Measurements from ENCODE around the gene UNC13A. TPM values are rescaled to one million over a fixed set of nuclear protein-coding genes. Genes with fewer than 3 reads are reported as not detected.

Gene UNC13A
- polyA plus RNA-seq, 3 donors = 0.01 TPM; not detected in 2

DNA sequence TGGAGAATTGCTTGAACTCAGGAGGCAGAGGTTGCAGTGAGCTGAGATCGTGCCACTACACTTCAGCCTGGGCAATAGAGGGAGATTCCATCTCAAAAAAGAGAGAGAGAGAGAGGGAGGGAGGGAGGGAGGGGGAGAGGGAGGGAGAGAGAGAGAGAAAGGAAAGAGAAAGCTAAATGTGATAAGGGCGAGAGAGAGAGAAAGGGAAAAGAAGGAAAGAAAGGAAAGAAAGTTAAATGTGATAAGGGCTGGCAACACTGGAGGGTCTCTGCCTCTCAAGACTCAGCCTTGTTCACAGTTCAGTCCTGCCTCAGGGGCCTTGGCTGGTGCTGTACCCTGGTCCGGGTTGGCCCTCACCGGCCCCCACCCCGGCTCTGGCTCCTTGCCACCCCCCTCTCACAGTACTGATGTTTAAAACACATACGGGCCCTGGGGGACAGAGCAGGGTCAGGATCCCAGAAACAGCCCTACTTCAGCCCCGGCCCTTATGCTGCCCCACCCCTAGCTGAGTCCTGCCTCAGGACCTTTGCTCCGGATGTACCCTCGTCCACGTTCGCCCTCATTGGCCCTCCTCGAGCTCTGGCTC, 34.6 kb upstream of the UNC13A start:
- Histone ChIP-seq H3K27ac (ENCODE audit: low read depth in 1 of 2, low read length in 2 of 2) (peak overlapping the region in 1 of 2 donors; percentile 82), H3K4me1 (ENCODE audit: control insufficient read depth in 1 of 2, insufficient read depth in 2 of 2, low read length in 2 of 2) (peaks cover 41 to 48% of the 10 kb centered on the region in 2 donors), H3K36me3 (replicated peaks in 1 of 2; ENCODE audit: control insufficient read depth in 1 of 2, insufficient read depth in 2 of 2, low read length in 2 of 2) (peaks cover 42 to 52% of the 10 kb centered on the region in 2 donors), H3K27me3 (ENCODE audit: control insufficient read depth in 2 of 2, insufficient read depth in 2 of 2, low read length in 2 of 2) (no peaks in the 10 kb centered on the region), H3K79me2 (ENCODE audit: insufficient read depth, low read length) (peaks cover 89% of the 10 kb centered on the region), H3K4me3 (replicated peaks in 1 of 3; ENCODE audit: low read depth in 2 of 3, low read length in 3 of 3) (no peak overlapping the region), H3K9ac (ENCODE audit: insufficient read depth, low read length, poor library complexity, severe bottlenecking) (no peak overlapping the region), H3K4me2 (replicated peaks; ENCODE audit: extremely low read depth, low read length, poor library complexity, severe bottlenecking) (no peak overlapping the region), H2AFZ (ENCODE audit: insufficient read depth, low read depth, low read length, poor library complexity, severe bottlenecking) (no peak overlapping the region), H3K9me3 (replicated peaks in 1 of 2; ENCODE audit: control insufficient read depth in 1 of 2, insufficient read depth in 1 of 2, low read length in 2 of 2) (no peaks in the 10 kb centered on the region), H4K20me1 (ENCODE audit: insufficient read depth, low read length) (peaks cover 80% of the 10 kb centered on the region)
- Mint-ChIP-seq H3K4me1 (peaks cover 42% of the 10 kb centered on the region), H3K36me3 (peaks cover 28 to 55% of the 10 kb centered on the region in 2 donors), H3K9me3 (peaks cover 0 to 2% (median 0%) of the 10 kb centered on the region in 7 donors), H3K4me3 (no peak overlapping the region), H3K27ac (peak overlapping the region in 5 of 7 donors; percentile 58 to 95 (median 92)), H3K27me3 (ENCODE audit: low read depth in 3 of 3) (peaks cover 0 to 4% (median 0%) of the 10 kb centered on the region in 3 donors)
- TF ChIP-seq, protein P1, sequence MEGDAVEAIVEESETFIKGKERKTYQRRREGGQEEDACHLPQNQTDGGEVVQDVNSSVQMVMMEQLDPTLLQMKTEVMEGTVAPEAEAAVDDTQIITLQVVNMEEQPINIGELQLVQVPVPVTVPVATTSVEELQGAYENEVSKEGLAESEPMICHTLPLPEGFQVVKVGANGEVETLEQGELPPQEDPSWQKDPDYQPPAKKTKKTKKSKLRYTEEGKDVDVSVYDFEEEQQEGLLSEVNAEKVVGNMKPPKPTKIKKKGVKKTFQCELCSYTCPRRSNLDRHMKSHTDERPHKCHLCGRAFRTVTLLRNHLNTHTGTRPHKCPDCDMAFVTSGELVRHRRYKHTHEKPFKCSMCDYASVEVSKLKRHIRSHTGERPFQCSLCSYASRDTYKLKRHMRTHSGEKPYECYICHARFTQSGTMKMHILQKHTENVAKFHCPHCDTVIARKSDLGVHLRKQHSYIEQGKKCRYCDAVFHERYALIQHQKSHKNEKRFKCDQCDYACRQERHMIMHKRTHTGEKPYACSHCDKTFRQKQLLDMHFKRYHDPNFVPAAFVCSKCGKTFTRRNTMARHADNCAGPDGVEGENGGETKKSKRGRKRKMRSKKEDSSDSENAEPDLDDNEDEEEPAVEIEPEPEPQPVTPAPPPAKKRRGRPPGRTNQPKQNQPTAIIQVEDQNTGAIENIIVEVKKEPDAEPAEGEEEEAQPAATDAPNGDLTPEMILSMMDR (IDR thresholded peaks at IDR 0.05) = no peak
- DNase-seq = no peak
- 96% methylated on average over 12 of the region's 12 CpGs for WGBS (ENCODE audit: insufficient coverage)
- intact Hi-C loops (cut with micrococcal nuclease) = no loop called here

DNA sequence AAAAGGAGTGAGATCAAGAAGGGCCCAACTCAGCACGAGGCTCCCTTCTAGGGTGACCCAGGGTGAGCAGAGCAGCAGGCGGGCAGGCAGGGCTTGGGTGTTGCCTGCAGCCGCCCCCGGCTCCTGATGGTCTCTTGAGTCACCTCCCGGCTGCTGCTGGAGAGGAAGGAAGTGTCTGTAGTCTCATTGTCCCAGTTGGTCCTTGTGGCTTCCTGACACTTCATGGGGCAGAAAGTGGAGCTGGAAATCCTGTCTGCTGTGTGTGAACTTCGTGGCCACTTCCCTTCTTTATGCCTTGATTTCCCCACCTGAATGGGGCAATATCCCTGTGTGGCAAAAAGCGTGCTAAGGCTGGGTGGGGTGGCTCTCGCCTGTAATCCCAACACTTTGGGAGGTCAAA, 33.7 kb upstream of the UNC13A start:
- peaks cover 71% of the 10 kb centered on the region for H4K20me1 ChIP-seq (ENCODE audit: insufficient read depth, low read length)
- peaks cover 0 to 4% (median 0%) of the 10 kb centered on the region in 3 donors for H3K27me3 Mint-ChIP-seq (ENCODE audit: low read depth in 3 of 3)

More for the DNA sequence above, 33.7 kb upstream of the UNC13A start:
- intact Hi-C loops (cut with micrococcal nuclease) = no loop called here
- peak; percentile 73 to 95 (median 85) for DNase-seq
- Histone ChIP-seq H3K9me3 (replicated peaks in 1 of 2; ENCODE audit: control insufficient read depth in 1 of 2, insufficient read depth in 1 of 2, low read length in 2 of 2) (no peaks in the 10 kb centered on the region), H3K4me3 (replicated peaks in 1 of 3; ENCODE audit: low read depth in 2 of 3, low read length in 3 of 3) (peak overlapping the region in 1 of 3 experiments; percentile 95), H3K4me1 (ENCODE audit: control insufficient read depth in 1 of 2, insufficient read depth in 2 of 2, low read length in 2 of 2) (peaks cover 50 to 57% of the 10 kb centered on the region in 2 donors), H3K9ac (ENCODE audit: insufficient read depth, low read length, poor library complexity, severe bottlenecking) (peak overlapping the region; percentile 76), H3K79me2 (ENCODE audit: insufficient read depth, low read length) (peaks cover 80% of the 10 kb centered on the region), H3K36me3 (replicated peaks in 1 of 2; ENCODE audit: control insufficient read depth in 1 of 2, insufficient read depth in 2 of 2, low read length in 2 of 2) (peaks cover 33 to 43% of the 10 kb centered on the region in 2 donors), H3K27me3 (ENCODE audit: control insufficient read depth in 2 of 2, insufficient read depth in 2 of 2, low read length in 2 of 2) (no peaks in the 10 kb centered on the region), H2AFZ (ENCODE audit: insufficient read depth, low read depth, low read length, poor library complexity, severe bottlenecking) (no peak overlapping the region), H3K4me2 (replicated peaks; ENCODE audit: extremely low read depth, low read length, poor library complexity, severe bottlenecking) (peak overlapping the region; percentile 93), H3K27ac (ENCODE audit: low read depth in 1 of 2, low read length in 2 of 2) (peak overlapping the region; percentile 11 to 82)
- WGBS (ENCODE audit: insufficient coverage) = 0% methylated on average over 3 of the region's 8 CpGs
- TF ChIP-seq, protein P1 (IDR thresholded peaks at IDR 0.05) = no peak
- Mint-ChIP-seq H3K4me1 (peaks cover 51% of the 10 kb centered on the region), H3K27ac (peak overlapping the region; percentile 87 to 95 (median 92)), H3K9me3 (peaks cover 0 to 2% (median 0%) of the 10 kb centered on the region in 7 donors), H3K4me3 (peak overlapping the region; percentile 85 to 98), H3K36me3 (peaks cover 25 to 48% of the 10 kb centered on the region in 2 donors)

Data from CD14-positive monocyte (primary cell).